ENCODE data around the gene LOC101059915.
"Not testable (repeated sequence)": the region's sequence is repeated elsewhere in the genome, so short reads cannot be mapped to it uniquely, and the experiment has no call there.

LOC101059915 gene

DNA sequence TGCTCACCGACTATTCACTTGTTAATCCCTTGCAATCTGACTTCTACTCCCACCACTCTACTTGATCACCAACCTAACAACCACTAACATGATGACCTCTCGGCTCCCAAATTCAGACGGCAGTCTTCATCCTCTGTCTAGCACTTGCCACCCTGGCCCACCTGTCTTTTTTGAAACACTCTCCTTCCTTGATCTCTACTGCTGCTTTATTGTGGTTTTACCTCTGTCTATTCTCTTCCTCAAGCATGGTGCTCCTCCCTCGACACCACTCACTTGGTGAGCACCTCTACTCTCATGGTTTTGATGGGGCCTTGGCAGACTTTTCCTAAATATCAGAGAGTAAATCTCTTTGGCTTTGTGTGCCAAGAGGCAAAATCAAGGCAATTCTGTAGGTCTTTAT, 27.3 kb upstream of the LOC101059915 start:
- no peak for DNase-seq (ENCODE audit: low read depth, low spot score)

DNA sequence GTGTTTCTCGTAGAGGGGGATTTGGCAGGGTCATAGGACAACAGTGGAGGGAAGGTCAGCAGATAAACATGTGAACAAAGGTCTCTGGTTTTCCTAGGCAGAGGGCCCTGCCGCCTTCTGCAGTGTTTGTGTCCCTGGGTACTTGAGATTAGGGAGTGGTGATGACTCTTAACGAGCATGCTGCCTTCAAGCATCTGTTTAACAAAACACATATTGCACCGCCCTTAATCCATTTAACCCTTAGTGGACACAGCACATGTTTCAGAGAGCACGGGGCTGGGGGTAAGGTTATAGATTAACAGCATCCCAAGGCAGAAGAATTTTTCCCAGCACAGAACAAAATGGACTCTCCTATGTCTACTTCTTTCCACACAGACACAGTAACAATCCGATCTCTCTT, 22.9 kb upstream of the LOC101059915 start:
- not testable (repeated sequence) for DNase-seq (ENCODE audit: low read depth, low spot score)

DNA sequence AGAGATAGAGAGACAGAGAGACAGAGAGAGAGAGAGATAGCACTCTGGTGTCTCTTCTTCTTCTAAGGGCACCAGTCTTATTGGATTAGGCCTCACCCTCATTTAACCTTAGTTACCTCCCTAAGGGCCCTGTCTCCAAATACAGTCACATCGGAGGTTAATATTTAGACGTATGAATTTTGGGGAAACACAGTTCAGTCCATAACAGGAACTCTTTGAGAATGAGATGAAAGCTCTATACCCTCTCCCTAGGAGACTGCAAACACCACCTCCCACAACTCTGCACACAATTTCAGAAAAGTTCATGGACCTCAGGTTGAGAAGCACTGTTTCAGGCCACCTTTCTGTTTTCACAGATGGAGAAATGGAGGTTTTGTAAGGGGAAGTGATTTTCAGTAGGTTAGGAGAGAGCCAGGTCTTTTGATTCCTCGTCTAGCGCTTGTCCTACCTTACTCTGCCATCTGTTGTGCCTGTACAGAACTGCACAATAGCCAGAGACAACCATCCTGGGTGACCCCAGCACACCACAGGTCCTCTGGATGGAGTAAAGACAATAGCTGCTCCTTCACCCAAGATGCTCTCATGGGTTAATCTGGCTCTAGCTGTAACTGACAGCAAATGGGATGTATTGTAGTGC, 16.9 kb upstream of the LOC101059915 start:
- DNase-seq (ENCODE audit: low read depth, low spot score): no peak

DNA sequence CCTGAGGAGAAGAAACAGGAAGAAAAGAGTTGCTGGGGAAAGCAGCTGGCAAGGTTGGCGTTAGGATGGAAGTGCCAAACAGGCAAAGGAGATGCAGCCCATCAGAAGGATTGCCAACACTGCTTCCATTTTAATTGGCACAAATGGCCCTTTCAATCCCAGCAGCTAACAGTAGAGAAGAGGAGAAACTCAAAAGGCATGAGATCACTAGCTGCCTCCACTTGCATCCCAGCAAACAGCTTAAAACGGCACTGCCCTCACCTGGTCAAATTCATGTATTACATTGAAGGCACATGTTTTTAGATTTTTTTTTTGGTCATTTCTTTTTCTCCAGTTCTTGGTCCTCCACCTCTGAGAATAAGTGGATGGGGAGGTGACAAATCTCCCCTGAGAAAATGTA, 14.9 kb upstream of the LOC101059915 start:
- peak; percentile 73 for DNase-seq (ENCODE audit: low read depth, low spot score)

DNA sequence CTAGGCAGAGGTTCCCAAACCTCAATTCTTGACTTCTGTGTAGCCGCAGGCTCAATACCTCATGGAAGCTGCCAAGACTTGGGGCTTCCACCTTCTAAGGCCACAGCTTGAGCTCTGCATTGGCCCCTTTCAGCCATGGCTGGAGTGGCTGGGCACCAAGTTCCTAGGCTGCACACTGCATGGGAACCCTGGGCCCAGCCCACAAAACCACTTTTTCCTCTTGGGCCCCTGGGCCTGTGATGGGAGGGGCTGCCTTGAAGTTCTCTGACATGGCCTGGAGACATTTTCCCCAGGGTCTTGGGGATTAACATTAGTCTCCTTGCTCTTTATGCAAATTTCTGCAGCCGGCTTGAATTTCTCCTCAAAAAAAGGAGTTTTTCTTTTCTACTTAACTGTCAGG, 14.0 kb upstream of the LOC101059915 start:
- DNase-seq (ENCODE audit: low read depth, low spot score): no peak

DNA sequence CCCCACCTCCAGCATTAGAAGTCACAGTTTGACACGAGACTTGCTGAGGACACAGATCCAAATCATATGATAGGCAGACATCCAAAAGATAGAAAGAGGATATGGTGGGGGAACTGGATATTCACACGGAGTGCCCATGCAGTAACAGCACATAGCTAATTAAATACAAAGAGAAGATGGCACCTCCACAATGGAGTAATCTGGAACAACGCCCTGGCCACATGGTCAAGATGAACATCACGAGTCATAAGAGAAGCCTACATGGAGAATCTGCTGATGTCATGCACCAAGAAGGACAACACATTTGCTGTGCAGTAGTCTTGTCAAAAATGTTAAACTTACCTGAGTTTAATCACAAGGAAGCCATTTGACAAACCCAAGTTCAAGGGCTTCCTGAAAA, 10.1 kb upstream of the LOC101059915 start:
- DNase-seq (ENCODE audit: low read depth, low spot score): no peak

DNA sequence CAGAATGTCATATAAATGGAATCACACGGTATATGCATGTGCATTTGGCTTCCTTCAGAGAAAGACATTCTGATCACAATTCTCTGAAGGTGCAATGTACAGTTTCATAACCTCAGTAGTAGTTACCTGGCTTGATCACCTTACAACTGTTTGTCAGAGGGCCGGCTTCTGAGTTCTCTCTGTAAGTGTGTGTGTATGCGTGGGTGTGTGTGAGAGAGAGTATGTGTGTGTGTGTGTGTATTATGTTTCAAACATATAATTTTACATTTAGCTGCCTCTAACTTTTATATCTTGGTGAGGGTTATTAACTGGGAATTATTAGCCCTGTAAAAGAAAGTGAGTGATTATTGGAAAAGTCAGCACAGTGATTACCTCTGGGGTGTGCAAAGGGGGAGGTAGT, 8.0 kb upstream of the LOC101059915 start:
- DNase-seq (ENCODE audit: low read depth, low spot score): no peak

DNA sequence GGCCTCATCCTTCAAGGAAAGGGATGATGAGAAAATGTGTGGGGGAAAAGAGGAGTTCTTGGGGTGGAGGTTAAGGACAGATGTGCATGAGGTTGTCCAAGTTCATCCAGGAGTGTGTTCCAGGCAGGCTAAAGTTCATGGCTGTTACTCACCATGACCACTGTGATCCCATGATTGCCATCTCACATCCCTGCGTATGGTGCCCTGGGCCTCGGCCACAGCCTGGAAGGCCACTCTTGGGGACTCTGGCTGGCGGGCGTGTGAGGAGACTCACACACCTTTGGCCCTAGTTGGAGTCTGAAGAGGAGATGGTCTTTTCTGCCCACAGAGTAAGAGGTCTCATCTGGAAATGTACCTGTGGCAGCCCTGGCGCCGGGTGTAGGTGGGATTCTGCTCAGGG, 7.4 kb upstream of the LOC101059915 start:
- DNase-seq (ENCODE audit: low read depth, low spot score): no peak

DNA sequence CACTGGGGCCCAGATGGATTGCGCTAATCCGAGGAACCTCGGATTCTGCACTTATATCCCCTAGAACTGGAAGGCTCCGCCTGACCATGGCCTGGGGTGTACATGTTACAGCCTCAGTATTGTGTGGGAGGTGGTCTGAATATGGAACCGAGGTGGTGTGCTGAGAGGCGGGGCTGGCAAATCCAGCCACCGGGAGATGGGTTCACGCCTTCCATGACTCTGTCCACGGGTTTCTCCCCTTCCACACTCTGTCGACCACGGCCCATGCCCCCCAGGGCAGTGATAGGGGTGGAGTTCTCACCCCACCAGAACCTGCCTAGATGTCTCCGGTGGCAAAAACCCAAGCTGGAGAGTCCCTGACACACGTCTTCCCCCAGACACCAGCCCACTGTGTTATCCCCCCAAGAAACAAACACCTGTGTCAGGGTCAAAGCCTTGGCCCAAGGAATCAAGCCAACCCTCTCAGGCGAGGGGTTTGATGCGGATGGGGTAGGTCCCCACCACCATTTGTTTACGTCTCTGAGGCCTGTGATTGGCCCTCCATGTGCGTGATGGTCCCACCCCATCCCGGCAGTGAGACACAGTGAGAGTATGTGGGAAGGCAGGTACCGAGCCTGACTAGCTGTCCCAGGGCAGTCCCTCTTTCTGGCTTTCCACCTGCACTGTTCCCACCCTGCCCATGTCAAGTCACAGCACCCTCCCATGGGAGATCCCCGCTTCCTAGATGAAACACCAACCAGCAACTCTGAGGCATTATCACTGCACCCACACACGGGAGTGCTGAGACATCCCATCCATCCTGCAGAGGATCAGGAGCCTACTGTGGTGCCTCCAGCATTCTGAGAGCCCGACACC, 6.6 kb upstream of the LOC101059915 start:
- DNase-seq (ENCODE audit: low read depth, low spot score): no peak

DNA sequence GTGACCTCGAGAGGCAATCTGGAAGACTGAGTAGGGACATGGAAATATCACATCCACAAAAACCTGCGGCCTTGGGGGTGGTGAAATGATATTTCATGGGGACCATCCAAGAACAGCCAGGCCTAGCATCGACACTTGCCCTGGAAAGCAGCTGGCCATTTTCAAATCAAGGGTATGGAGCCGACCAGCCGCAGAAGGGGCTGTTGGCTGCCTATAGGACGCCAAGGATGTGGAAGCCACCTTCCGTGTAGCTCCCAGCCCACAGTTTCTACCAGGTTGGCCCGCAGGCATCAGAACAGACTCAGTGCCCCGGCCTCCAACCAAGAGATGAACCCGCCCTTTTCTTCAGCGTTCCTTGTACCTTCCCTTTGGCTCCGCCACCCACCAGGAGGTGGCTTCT, 5.4 kb upstream of the LOC101059915 start:
- DNase-seq (ENCODE audit: low read depth, low spot score): no peak

DNA sequence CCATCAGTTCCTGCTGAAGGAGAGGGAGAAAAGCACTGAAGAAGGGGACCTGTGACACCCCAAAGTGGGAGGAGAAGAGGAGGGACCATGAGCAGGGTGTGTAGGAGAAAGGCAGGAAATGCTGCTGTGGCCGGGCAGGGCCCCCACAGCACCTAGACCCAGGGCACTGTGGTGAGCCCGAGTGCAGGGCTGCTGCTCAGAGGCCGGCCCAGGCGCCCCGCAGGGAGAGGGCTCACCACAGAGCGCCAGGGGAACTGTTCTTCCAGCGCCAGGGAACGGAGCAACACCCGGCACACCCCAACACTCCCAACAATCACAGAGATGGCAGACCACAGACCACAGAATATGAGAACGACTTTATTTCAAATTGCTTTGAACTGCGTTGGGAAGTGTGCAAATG, 4.7 kb upstream of the LOC101059915 start:
- DNase-seq (ENCODE audit: low read depth, low spot score): not testable (repeated sequence)

DNA sequence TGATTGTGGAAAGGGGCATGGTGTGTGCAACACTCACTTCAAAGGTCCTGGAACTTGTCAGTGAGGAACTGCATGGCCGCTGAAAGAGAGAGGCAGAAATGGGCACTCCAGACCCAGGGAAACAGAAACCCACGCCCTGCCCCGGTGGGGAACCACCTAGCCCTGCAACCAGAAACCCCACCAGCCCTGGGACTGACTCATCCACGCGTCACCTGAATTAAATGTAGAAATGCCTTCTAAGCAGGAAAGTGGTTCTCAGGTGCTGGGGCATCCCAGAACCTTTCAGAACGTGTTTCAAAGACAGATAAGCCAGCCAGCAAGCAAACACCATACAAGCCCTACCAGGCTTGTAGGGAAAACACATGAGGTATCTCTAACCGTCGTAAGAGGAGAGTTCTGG, 4.1 kb upstream of the LOC101059915 start:
- not testable (repeated sequence) for DNase-seq (ENCODE audit: low read depth, low spot score)

DNA sequence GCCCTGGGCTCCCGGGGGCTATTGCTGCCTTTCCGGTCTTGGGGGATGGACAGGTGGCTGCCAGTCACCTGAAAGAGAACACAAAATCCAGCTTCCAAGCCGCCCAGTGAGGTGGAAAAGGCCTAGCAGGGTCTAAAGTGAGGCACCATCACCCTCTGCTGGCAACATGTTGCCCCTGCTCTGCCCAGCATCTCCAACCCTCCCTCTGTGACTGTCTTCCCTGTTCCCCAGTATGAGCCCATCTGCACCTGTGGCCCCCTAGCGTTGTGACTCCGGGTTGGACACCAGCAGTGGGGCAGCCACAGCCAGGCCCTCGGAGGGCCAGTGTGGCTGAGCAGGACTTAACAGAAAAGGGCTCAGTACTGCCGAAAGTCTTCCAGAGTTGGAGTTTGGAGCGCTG, 3.1 kb upstream of the LOC101059915 start:
- DNase-seq (ENCODE audit: low read depth, low spot score): peak; percentile 91

DNA sequence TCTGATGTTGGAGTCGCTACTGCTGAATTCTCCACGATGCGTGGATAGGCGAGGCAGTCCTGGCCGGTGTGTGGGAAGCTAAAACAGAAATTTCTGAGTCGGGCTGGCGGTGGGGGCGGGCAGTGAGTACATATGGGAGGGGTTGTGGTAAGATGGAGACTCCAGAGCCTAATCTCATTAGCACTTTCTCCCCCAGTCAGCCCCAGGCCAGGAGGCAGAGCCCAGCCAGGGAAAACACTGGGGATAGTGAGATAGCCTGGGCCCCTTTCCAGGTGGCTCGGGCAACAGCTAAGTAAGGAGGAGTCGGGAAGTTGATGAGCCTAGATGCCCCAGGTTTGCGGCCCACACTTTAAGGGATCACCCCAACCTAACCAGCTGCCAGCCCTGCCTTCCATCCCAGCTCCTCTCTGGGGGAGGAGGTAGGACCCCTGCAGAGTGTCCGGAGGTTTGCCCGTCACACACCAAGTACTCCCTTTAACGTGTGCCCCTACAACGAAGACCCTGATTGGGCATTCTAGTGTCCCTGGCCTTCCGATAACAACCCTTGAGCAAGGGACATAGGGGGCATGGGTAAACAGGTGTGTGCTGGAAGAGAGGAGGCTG, 2.4 kb upstream of the LOC101059915 start:
- peak; percentile 61 for DNase-seq (ENCODE audit: low read depth, low spot score)

DNA sequence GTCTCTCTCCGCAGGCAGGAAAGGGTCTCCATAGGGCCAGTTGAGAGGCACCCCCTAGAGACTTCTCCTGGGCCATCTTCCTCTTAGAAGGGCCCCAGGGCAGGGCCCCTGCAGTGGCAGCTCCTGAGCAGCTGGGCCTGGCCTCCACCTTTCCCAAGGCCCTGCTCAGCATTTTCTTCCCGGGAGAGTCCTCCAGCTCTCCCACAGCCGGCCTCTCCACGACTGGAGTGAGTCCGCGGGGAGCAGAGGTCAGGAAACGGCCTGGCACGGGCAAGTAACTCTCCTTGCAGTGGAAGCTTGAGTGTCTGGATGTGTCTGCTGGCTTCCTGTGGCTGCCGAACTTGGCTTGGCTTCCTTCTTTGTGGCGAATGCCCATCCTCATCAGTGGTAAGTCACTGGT, 1.6 kb upstream of the LOC101059915 start:
- no peak for DNase-seq (ENCODE audit: low read depth, low spot score)

DNA sequence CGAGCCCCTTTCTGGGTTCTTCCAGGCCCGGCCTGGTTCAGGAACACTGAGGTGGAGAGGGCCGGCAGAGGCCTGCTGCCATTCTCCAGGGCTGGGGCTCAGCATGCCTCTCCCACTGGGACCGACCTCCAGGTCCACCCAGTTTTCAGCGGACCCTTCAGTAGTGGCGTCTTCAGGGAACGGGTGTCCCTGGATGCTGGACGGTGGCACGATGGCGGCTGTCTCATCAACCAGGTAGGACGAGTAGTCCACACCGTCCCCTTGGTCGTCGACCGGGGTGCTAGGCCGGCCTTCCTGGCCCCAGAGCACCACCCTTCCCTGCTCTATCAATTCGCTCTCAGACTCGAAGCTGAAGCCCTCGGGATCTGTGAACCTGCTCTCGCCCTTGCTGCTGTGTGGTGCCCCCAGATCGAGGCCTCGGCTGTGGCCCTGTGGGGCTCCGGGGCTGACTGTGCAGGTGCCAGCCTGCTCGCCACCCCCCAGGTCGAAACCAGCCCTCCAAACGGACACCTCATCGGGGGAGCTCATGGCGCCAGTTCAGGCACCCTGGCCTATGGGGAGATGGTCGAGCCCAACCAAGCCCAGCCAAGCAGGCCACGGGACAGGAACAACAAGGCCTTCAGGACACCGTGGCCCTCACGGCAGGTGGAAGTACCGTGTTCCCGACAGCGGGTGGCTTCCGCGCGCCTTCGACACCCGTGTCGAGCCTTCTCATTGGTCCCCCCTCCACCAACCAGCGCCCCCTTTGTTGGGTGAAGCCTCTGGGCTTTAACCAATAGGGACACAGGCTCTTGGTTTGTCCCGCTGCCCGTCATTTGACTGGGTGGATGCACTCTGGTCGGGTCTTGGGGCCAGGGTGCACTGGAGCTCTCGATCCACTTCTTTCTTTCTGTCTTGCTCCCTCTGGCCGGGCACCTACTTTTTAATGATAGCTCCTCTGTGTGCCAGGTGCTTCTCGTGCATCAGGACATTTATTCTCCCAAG, 814 bp upstream of the LOC101059915 start:
- DNase-seq (ENCODE audit: low read depth, low spot score): no peak

DNA sequence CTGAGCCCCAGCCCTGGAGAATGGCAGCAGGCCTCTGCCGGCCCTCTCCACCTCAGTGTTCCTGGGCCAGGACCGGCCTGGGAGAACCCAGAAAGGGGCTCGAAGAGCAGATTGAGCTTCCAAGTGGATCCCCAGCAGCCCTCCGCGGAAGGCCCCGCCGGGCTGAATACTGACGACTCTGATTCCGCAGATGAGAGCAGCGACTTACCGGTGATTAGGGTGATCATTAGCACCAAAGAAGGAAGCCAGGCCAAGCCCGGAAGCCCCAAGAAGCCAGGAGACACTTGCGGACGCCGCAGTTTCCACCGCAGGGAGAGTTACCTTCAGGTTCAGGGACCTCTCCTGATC, 876 bp downstream of the LOC101059915 start:
- no peak for DNase-seq (ENCODE audit: low read depth, low spot score)

DNA sequence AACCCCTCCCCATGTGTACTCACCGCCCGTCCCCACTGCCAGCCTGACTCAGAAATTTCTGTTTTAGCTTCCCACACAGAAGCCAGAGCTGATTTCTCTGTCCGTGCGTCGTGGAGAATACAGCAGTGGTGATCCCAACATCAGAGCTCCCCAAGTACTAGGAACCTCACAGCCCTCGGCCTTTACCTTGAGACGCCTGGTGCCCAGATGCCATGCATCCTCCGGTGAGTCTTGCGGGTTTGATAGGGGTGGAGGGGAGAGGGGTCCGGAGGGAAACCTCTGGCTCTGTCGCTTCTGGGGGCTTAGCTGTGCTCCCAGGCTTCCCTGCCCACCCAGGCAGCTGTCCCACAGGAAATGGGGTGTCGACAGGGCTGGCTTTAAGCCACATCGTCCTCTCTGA, 2.1 kb downstream of the LOC101059915 start:
- DNase-seq (ENCODE audit: low read depth, low spot score): no peak

DNA sequence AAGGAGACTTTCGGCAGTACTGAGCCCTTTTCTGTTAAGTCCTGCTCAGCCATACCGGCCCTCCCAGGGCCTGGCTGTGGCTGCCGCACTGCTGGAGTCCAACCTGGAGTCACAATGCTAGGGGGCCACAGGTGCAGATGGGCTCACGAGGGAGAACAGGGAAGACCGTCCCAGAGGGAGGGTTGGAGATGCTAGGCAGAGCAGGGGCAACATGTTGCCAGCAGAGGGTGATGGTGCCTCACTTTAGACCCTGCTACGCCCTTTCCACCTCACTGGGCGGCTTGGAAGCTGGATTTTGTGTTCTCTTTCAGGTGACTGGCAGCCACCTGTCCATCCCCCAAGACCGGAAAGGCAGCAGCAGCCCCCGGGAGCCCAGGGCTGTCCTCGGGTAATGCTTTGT, 2.6 kb downstream of the LOC101059915 start:
- peak; percentile 77 for DNase-seq (ENCODE audit: low read depth, low spot score)

DNA sequence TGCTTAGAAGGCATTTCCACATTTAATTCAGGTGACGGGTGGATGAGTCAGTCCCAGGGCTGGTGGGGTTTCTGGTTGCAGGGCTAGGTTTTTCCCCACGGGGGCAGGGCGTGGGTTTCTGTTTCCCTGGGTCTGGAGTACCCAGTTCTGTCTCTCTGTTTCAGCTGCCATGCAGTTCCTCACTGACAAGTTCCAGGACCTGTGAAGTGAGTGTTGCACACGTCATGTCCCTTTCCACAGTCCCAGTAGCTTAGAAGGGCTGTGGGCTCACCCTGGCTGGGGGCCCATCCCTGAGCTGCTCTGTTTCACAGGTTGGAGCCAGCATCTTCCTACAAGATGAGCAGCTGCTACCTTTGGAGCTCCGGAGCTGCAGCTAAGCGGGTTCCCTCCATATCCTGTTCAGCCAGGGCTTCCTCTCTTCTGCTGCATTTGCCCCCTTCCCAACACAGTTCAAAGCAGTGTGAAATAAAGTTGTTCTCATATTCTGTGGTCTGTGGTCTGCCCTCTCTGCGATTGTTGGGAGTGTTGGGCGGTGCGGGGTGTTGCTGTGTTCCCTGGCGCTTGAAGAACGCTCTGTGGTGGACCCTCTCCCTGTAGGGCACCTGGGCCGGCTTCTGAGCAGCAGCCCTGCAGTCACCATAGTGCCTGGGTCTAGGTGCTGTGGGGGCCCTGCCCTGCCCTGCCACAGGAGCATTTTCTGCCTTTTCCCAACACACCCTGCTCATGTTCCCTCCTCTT, 3.9 kb downstream of the LOC101059915 start:
- no peak for DNase-seq (ENCODE audit: low read depth, low spot score)

DNA sequence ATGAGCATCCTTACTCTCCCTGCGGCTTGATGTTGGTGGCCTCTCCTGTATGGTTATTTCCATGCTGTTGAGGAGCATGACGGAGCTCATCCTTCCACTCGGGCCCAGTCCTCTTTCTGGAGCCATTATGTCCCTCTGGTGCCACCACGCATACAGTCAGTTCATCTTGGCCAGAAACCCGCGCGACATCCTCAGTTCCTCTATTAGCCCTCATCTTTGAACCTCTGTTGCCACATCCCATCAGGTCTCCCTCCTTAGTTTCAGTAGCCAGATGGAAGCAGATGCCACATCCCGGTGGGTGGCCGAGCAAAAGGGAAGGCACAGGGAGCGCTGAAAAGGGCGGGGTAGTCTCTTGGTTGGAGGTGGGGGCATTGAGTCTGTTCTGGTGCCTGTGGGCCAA, 4.6 kb downstream of the LOC101059915 start:
- DNase-seq (ENCODE audit: low read depth, low spot score): no peak

Data from ELF-1 (cell line).